AG09309 (cell line): ENCODE measurements around the gene TMEM134.

ENCODE experiments used
- DNase-seq: peaks from one replicate; pipeline ENCODE4 v3.0.0-alpha.2; 2010; ENCODE audit warnings: low read depth
- H3K4me3 ChIP-seq: 2 replicates; pipeline ENCODE4 v1.5.1; 2011; ENCODE audit warnings: mild to moderate bottlenecking, low read depth, low read length, moderate library complexity; ENCODE audit not compliant: control insufficient read depth
- TF ChIP-seq, protein P1 (sequence below): IDR thresholded peaks from 2 replicates; pipeline ENCODE4 v1.5.1; 2011; ENCODE audit warnings: mild to moderate bottlenecking, low read depth, low read length, inconsistent platforms; ENCODE audit not compliant: insufficient read depth, control insufficient read depth; ENCODE audit errors: missing control alignments

Gene TMEM134

DNA sequence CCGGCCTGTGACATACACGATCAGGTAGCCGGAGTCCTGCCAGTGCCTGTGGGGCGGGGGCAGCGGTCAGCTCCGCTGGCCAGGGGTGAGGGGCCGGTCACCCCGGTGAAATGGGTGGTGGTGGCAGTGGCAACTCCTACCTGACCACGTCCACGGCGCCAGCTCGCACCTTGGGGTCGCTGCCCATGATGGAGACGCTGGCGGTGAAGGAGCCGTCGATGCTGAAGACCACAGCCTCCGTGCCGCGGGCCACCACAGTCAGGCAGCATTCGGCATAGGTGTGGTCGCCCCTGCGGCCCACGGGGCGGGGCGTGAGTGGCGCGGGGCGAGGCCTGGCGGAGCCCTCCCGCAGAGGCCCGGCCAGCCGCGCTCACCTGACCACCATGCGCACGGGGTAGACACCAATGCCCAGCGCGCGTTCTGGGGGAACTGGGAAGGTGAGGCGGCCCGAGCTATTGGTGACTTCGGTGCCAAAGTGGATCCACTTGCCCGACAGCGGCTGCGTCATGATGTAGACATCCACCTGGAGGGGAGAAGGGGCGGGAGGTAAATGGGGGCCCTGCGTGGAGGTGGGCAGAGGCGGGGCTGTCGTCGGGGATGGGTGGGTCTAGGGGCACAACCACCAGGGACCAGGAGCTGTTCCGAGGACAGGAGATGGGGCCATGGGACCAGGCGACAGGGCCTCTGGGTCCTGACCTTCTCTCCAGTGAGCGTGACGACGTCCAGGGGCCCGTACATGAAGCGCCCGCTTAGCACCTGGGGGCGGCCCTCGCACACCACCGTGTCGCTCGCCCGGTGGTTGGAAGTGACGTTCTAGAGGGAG is 24.7 kb upstream of the TMEM134 start:
- no peak overlapping the region for H3K4me3 ChIP-seq
- DNase-seq: no peak
- TF ChIP-seq, protein P1, sequence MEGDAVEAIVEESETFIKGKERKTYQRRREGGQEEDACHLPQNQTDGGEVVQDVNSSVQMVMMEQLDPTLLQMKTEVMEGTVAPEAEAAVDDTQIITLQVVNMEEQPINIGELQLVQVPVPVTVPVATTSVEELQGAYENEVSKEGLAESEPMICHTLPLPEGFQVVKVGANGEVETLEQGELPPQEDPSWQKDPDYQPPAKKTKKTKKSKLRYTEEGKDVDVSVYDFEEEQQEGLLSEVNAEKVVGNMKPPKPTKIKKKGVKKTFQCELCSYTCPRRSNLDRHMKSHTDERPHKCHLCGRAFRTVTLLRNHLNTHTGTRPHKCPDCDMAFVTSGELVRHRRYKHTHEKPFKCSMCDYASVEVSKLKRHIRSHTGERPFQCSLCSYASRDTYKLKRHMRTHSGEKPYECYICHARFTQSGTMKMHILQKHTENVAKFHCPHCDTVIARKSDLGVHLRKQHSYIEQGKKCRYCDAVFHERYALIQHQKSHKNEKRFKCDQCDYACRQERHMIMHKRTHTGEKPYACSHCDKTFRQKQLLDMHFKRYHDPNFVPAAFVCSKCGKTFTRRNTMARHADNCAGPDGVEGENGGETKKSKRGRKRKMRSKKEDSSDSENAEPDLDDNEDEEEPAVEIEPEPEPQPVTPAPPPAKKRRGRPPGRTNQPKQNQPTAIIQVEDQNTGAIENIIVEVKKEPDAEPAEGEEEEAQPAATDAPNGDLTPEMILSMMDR: no peak

DNA sequence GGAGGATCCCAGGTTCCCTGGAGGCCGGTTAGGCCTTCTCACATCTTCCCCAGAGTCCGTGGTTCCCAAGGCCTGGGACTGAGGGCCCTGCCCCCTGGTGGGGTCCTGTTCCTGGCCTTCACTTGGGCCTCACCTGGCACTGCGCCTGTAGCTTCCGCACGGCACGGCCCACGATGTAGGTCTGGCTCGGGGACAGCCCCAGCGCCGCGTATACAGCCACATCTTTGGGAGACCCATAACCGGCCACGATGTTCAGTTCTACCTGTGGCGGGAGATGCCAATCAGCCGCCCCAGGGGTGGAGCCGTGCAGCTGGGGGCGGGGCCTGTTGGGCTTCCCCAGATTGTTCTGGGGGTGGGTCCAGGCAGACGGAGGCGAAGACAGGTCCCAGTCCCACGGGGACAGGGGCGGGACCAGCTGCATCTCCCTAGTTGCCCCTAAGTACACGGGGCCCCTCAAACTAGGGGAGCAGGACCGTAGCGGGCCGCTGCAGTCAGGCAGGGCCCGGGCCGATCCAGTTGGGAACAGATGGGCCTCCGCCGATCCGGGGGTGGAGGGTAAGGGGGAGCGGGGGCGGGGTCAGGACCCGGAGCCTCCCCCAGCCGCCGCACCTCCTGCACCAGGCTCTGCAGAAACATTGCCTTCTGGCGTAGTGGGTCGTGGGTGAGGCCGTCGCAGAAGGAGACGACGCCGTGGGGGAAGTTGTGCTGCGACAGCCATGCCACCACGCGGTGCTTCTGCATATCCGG is 23.9 kb upstream of the TMEM134 start:
- no peak overlapping the region for H3K4me3 ChIP-seq
- TF ChIP-seq, protein P1: no peak
- DNase-seq: no peak

DNA sequence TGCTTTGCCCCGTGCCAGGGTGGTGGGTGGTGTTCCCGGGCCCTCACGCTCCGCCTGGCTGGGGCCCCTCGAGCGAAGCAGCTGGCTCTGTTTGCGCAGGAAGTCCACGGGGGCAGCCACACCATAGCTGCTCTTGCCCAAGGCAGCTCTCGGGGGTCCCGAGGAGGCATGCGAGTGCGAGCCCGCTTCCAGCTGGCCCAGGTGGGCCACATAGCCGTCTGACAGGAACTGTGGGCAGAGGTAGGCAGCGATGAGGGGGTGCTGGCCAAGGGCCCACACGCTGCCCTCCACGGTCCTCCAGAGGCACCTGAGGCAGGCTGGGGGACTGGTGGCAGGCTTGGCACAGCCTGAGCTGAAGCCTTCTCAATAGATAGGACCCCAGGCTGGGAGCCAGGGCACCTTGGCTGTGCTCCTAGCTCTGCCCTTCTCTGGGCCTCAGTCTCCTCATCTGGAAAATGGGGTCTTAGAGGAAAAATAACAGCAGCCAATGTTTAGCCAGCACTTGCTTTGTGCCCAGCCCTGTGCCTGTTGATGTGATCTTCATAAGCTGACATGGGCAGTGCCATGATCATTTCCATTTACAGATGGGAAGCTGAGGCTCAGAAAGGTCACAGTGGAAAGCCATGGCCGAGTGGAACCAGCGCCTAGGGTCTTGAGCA is 23.1 kb upstream of the TMEM134 start:
- DNase-seq: no peak
- no peak overlapping the region for H3K4me3 ChIP-seq
- TF ChIP-seq, protein P1: no peak

DNA sequence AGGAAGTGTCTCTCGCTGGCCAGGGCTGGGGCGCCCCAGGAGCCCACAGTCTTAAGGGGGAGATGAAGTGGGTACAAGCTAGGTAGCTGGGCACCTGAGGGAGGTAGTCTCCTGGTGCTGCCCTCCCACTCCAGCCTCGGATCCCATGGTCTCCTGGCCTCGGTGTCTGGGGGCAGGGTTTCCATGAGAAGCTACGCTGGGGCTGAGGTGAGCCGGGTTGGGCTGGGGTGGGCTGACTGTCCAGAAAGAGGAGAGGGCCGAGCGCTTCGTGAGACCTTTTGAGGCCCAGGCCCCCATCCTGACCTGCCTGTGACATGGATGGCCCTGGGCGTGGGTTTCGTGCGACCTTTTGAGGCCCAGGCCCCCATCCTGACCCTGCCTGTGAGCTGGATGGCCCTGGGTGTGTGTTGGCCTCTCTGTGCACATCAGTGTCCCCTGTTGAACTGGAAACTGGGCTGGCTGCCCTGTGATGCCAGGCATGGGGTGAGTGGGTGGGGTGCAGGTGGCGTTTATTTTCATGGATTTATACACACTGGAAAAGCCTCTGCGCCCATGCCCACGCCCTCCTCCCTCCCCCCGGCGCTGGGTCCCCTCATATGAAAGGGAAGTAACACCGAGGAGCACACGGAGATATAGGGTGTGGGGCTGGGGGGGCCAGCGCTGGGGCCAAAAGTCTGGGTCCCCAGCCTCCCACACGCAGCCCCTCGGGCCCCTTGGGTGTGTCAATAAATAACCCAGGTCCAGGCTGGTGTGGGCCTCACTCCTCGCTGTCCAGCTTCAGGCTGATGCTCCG is 22.4 kb upstream of the TMEM134 start:
- DNase-seq: no peak
- TF ChIP-seq, protein P1: no peak
- no peak overlapping the region for H3K4me3 ChIP-seq

DNA sequence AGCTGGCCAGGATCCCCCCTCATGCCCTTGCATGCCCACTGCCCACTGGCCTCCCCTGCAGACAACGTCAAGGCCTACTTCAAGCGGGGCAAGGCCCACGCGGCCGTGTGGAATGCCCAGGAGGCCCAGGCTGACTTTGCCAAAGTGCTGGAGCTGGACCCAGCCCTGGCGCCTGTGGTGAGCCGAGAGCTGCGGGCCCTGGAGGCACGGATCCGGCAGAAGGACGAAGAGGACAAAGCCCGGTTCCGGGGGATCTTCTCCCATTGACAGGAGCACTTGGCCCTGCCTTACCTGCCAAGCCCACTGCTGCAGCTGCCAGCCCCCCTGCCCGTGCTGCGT is 21.6 kb upstream of the TMEM134 start:
- H3K4me3 ChIP-seq: no peak overlapping the region
- DNase-seq: no peak
- TF ChIP-seq, protein P1: no peak
